NCI-H524 (cell line): ENCODE data around the gene ERFL.
"Not testable (repeated sequence)": the region's sequence is repeated elsewhere in the genome, so short reads cannot be mapped to it uniquely, and the experiment has no call there.

Experiments used
- DNase-seq, 2 experiments: peaks; one replicate each; lab custom pipeline; 2025; lab: John Stamatoyannopoulos, UW

The ERFL gene

GRCh38 chr19:41926763-41927496 is 1.3 kb downstream of the ERFL start:
- no peak for DNase-seq

GRCh38 chr19:41926028-41926762 is 2.1 kb downstream of the ERFL start:
- no peak for DNase-seq

GRCh38 chr19:41925208-41926003 is 2.8 kb downstream of the ERFL start:
- no peak for DNase-seq

GRCh38 chr19:41924151-41925145 is 3.8 kb downstream of the ERFL start:
- DNase-seq, result no peak

- no peak for DNase-seq
These were observed 5.0 kb downstream of the ERFL start for GRCh38 chr19:41923045-41923788.

- DNase-seq, result no peak
These were observed 5.7 kb downstream of the ERFL start for GRCh38 chr19:41922585-41922984.

- DNase-seq, result no peak
These were observed 6.4 kb downstream of the ERFL start for GRCh38 chr19:41921577-41922576.

GRCh38 chr19:41920882-41921576 is 7.2 kb downstream of the ERFL start:
- DNase-seq, result no peak

GRCh38 chr19:41919948-41920712 is 8.1 kb downstream of the ERFL start:
- no peak for DNase-seq

GRCh38 chr19:41918653-41919244 is 9.5 kb downstream of the ERFL start:
- DNase-seq, result no peak

GRCh38 chr19:41918095-41918494 is 10.2 kb downstream of the ERFL start:
- DNase-seq, result no peak

- DNase-seq, result no peak
These were observed 10.6 kb downstream of the ERFL start for GRCh38 chr19:41917676-41918075.

- no peak for DNase-seq
These were observed 12.4 kb downstream of the ERFL start for GRCh38 chr19:41915776-41916414.

- DNase-seq, result no peak
These were observed 13.1 kb downstream of the ERFL start for GRCh38 chr19:41915021-41915775.

GRCh38 chr19:41914424-41914834 is 13.8 kb downstream of the ERFL start:
- DNase-seq, result not testable (repeated sequence)
